Panc1 (cell line): ENCODE results near the gene KCTD5. TPM values are rescaled to one million over a fixed set of nuclear protein-coding genes. Genes with fewer than 3 reads are reported as not detected.
"Not testable (repeated sequence)": the region's sequence is repeated elsewhere in the genome, so short reads cannot be mapped to it uniquely, and the experiment has no call there.

Experiments
- ATAC-seq: fragments of 200-7000 bp; cut with Tn5 transposase; 2 replicates; pipeline ENCODE4 v1.9.1; 2020; ENCODE audit warnings: mild to moderate bottlenecking, moderate library complexity
- BruUV-seq: library from RNA; stranded (reverse); fragments of 400-500 nt; replicated peaks from 2 replicates; lab custom pipeline; 2021; lab: Mats Ljungman, UMichigan
- CTCF ChIA-PET: fragments of 300-600 bp; sonication (Branson Sonifier 250); formaldehyde crosslinking; loops from one replicate; lab custom pipeline; 2022; ENCODE audit warnings: antibody characterized with exemption; lab: Charles Lee
- POLR2A ChIA-PET: fragments of 300-600 bp; sonication (Branson Sonifier 250); formaldehyde crosslinking; loops from one replicate; lab custom pipeline; 2022; ENCODE audit warnings: antibody characterized with exemption; lab: Charles Lee
- DNase-seq: peaks from one replicate; pipeline ENCODE4 v3.0.0-alpha.2; 2010; ENCODE audit warnings: low read depth, low spot score
- H3K27ac ChIP-seq: 2 replicates; pipeline ENCODE4 v1.5.1; 2011; ENCODE audit warnings: mild to moderate bottlenecking, low read length, inconsistent platforms
- H3K27me3 ChIP-seq: fragments of 200-500 bp; sonication (Bioruptor generic); 2 replicates; pipeline ENCODE4 v1.6.0; 2014; ENCODE audit warnings: low read length, inconsistent platforms; ENCODE audit not compliant: control insufficient read depth, insufficient read depth
- H3K36me3 ChIP-seq: fragments of 200-500 bp; sonication (Bioruptor generic); 2 replicates; pipeline ENCODE4 v1.5.1; 2014; ENCODE audit warnings: inconsistent platforms, mild to moderate bottlenecking, low read length, moderate library complexity; ENCODE audit not compliant: control insufficient read depth, insufficient read depth
- H3K4me1 ChIP-seq: 2 replicates; pipeline ENCODE4 v1.5.1; 2011; ENCODE audit warnings: inconsistent platforms, mild to moderate bottlenecking, low read length, moderate library complexity; ENCODE audit not compliant: control insufficient read depth, insufficient read depth
- H3K4me3 ChIP-seq, 2 experiments: 2 replicates each; pipeline ENCODE4 v1.5.1; 2011 to 2012; ENCODE audit warnings: low read depth in 2 of 2, low read length in 2 of 2, mild to moderate bottlenecking in 2 of 2, inconsistent platforms in 1 of 2, moderate library complexity in 1 of 2
- H3K9me3 ChIP-seq: fragments of 200-500 bp; sonication (Bioruptor generic); 2 replicates; pipeline ENCODE4 v1.5.1; 2014; ENCODE audit warnings: low read depth, mild to moderate bottlenecking, inconsistent platforms, low read length, moderate library complexity; ENCODE audit not compliant: control insufficient read depth, insufficient read depth
- CTCF ChIP-seq: fragments of 450-650 bp; IDR thresholded peaks from 2 replicates; pipeline ENCODE4 v1.5.1; 2017; ENCODE audit warnings: mild to moderate bottlenecking
- POLR2AphosphoS5 ChIP-seq: IDR thresholded peaks from 2 replicates; pipeline ENCODE4 v1.6.1; 2012; ENCODE audit warnings: mild to moderate bottlenecking, low read depth, low read length, moderate library complexity
- REST ChIP-seq, 2 experiments: IDR thresholded peaks; 2 replicates each; pipeline ENCODE4 v1.6.1; 2011 to 2012; ENCODE audit warnings: low read depth in 2 of 2, control low read depth in 1 of 2, low read length in 1 of 2, mild to moderate bottlenecking in 1 of 2, moderate library complexity in 1 of 2; ENCODE audit not compliant: insufficient read depth in 1 of 2
- SIN3A ChIP-seq: IDR thresholded peaks from 2 replicates; pipeline ENCODE4 v1.6.1; 2012; ENCODE audit warnings: low read depth, mild to moderate bottlenecking, low read length, moderate library complexity, borderline replicate concordance; ENCODE audit not compliant: insufficient read depth
- TCF7L2 ChIP-seq: IDR thresholded peaks from 2 replicates; pipeline ENCODE4 v1.6.1; 2011; ENCODE audit warnings: mild to moderate bottlenecking, low read depth, low read length, inconsistent platforms
- in situ Hi-C: cut with HindIII; loops from 2 replicates; pipeline ENCODE4 v1.10.0; 2016; ENCODE audit warnings: low sequenced_read_pairs, low pct_unique_long_range_greater_than_20kb
- intact Hi-C: fragments of 100-400 bp; cut with micrococcal nuclease; formaldehyde crosslinking; loops from one replicate; pipeline ENCODE4 v1.10.0; 2022; ENCODE audit not compliant: unreplicated experiment
- total RNA-seq: library from RNA; stranded (reverse); gene quantifications from one replicate; pipeline ENCODE4 v1.2.1, GENCODE V29; 2021; ENCODE audit not compliant: unreplicated experiment

KCTD5 gene
- total RNA-seq, 1 experiment from 2014 or later: 61.1 TPM

- in situ Hi-C loops (no loop called here), intact Hi-C loops (no loop called here)
- ATAC-seq: peak; percentile 88
Measured at GRCh38 chr16:2720719-2721633, 38.7 kb downstream of the KCTD5 start.

DNA sequence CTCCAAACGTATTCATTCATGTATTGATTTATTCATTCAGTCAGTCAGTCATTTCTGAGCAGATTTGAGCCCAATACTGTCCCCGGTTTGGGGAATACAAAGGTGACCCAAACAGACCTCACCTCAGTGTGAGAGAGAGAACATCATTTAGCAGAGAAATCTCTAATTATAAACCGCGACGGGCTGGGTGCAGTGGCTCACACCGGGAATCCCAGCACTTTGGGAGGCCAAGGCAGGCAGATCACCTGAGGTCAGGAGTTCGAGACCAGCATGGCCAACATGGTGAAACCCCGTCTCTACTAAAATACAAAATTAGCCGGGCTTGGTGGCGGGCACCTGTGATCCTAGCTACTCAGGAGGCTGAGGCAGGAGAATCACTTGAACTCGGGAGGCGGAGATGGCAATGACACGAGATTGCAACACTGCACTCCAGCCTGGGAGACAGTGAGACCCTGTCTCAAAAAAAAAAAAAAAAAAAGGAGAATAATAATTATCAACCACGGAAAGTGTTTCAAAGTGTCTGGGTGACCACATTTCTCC, 39.4 kb downstream of the KCTD5 start:
- CTCF ChIA-PET: interaction anchor here (0.7 kb wide), 2 partner anchors 17 to 73 kb away, joined by 3 to 5 read pairs; no protein-coding TSS in a partner anchor
- H3K27ac ChIP-seq: peak overlapping the region; percentile 66
- H3K4me3 ChIP-seq: peak overlapping the region; percentile 32 to 51
- H3K27me3 ChIP-seq, intact Hi-C loops, BruUV-seq, ATAC-seq, H3K36me3 ChIP-seq, POLR2A ChIA-PET, H3K9me3 ChIP-seq, in situ Hi-C loops, DNase-seq: not testable (repeated sequence)
- H3K4me1 ChIP-seq: peaks cover 21% of the 10 kb centered on the region

More at GRCh38 chr16:2720719-2721633, 38.7 kb downstream of the KCTD5 start:
- no peak for TF ChIP-seq TCF7L2
- TF ChIP-seq REST (IDR thresholded peaks at IDR 0.05; ENCODE audit: insufficient read depth in 1 of 2, low read depth in 2 of 2, low read length in 1 of 2): no peak
- peak; percentile 52; the same call in 1 of the 2 replicates for TF ChIP-seq POLR2AphosphoS5
- peak; percentile 94 for TF ChIP-seq CTCF
- peak; percentile 73; the same call in 1 of the 2 replicates for TF ChIP-seq SIN3A
- Histone ChIP-seq H3K27ac (peak overlapping the region; percentile 82), H3K9me3 (no peaks in the 10 kb centered on the region), H3K36me3 (no peaks in the 10 kb centered on the region), H3K4me3 (peak overlapping the region; percentile 52 to 57), H3K27me3 (no peaks in the 10 kb centered on the region), H3K4me1 (peaks cover 21% of the 10 kb centered on the region)
- BruUV-seq: no TSS peak
- POLR2A ChIA-PET: no interaction called here
- CTCF ChIA-PET: interaction anchor here (0.6 to 0.7 kb wide), 3 partner anchors 18 to 441 kb away, joined by 3 to 7 read pairs (median 5); no protein-coding TSS in a partner anchor
- no peak for DNase-seq
